GM12892 (cell line): ENCODE data around the gene MAN1A1.

Source experiments
- POLR2AphosphoS5 ChIP-seq: IDR thresholded peaks from 2 replicates; pipeline ENCODE4 v1.6.1; 2011; ENCODE audit warnings: low read depth, low read length, control low read depth
- TAF1 ChIP-seq: IDR thresholded peaks from 2 replicates; pipeline ENCODE4 v1.6.1; 2011; ENCODE audit warnings: low read depth, mild to moderate bottlenecking, control low read depth, low read length, borderline replicate concordance

DNA sequence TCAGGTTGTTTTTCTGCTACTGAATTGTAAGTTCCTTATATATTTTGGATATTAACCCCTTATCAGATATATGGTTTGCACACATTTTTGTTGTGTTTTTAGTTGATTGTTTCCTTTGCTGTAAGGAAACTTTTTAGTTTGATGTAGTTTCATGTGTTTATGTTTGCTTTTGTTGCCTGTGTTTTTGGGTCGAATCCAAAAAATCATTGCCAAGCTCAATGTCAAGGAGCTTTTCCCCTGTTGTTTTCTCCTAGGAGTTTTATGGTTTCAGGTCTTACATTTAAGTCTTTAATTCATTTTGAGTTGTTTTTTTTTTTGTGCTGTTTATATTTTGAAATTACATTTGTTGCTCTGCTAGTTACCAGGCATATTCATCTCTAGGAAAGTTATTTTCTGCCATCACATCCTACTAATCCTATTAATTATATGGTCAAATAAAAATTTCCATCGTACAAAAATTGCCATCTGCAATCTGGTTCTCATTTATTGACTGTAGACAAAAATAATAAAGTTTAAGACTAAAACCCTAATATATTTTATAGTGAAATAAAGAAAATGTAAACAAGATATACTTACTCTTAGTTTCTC, 167.3 kb downstream of the MAN1A1 start:
- TF ChIP-seq TAF1 (no peak), POLR2AphosphoS5 (no peak)
